SK-N-DZ (cell line): ENCODE results near the gene SH2D5. TPM values are rescaled to one million over a fixed set of nuclear protein-coding genes. Genes with fewer than 3 reads are reported as not detected.

ENCODE experiments used
- DNase-seq: peaks from one replicate; pipeline ENCODE4 v3.0.0-alpha.2; 2015; ENCODE audit warnings: low spot score
- polyA plus RNA-seq, 2 experiments: library from polyadenylated mRNA; depleted of rRNA; stranded (reverse); fragments of >200 nt; gene quantifications; 2 replicates each; pipeline ENCODE4 v1.2.3, GENCODE V29; 2014

Gene SH2D5
- 13.2 and 13.9 TPM in 2 replicates for polyA plus RNA-seq (2014; cell fraction: cytosol; rRNA removed)
- 54.1 and 58.3 TPM in 2 replicates for polyA plus RNA-seq (2014; cell fraction: nucleus; rRNA removed)

DNA sequence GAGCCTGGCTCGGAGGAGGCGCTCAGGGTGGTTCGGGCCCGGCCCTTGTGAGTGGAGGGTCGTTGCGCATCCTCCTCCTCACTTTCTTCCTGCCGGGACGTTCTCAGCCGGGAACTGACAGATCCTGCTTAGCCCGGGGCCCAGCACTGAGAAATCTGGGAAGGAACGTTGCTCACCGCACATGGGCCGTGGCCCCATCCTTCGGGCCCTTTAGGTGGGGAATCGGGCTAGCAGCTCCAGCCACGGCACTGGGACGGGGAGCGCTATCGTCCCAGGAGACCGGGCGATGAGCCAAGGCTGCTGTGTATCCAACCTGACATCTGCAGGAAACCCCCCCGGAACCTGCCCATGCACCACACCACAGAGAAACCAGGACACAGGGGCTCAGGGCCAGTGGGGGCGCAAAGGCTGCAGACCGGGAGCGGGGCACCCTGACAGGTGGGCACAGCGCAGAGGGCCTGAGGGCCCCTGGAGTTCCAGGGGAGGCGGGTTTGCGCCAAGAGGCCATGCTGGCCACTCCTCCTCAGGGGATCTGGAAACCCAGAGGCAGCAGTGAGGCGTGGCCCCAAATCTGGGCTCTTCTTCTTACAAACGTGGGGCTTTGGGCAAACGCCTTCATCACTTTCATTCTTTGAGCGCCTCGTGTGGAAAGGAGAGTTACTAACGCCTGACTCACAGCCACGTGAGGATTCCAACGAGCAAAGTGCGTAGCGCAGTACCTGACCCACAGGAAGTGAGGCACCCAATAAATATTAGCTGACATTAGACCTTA, at the start of gene SH2D5:
Gene SH2D5 (minus strand): TSS at position 116 of the 772 bp plus-strand sequence. CDS start 4,659 bp downstream, outside the sequence.
- peak; percentile 72 for DNase-seq

DNA sequence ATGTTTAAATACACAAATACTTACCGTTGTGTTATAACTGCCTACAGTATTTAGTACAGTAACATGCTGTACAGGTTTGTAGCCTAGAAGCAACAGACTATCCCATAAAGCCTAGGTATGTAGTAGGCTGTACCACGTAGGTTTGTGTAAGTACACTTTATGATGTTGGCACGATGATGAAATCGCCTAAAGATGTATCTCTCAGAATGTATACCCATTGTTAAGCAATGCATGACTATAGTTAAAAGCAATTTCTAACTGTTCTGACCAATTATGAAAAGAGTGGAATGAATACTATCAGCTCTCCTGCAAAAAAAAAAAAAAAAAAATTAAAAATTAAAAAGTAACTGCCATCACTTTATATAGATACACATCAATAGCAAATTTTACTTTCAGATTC, 43.2 kb upstream of the SH2D5 start:
- no peak for DNase-seq

DNA sequence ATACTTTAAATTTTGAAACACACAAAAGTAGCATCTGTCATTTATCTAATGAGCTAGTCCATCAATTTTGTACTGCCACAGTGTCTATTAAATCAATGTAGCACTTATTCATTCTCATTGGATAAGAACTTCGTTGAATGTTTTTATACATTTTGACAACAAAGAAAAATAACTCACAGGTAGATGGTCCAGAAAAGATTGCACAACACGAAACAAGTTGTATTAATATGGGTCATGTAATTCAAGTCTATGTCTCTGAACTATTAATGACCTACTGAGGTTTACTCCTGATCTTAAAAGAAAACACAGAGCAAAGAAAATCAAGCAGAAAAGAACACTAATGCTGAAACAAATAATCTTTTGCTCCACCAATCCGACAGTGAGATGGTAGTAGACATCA, 39.3 kb upstream of the SH2D5 start:
- no peak for DNase-seq

DNA sequence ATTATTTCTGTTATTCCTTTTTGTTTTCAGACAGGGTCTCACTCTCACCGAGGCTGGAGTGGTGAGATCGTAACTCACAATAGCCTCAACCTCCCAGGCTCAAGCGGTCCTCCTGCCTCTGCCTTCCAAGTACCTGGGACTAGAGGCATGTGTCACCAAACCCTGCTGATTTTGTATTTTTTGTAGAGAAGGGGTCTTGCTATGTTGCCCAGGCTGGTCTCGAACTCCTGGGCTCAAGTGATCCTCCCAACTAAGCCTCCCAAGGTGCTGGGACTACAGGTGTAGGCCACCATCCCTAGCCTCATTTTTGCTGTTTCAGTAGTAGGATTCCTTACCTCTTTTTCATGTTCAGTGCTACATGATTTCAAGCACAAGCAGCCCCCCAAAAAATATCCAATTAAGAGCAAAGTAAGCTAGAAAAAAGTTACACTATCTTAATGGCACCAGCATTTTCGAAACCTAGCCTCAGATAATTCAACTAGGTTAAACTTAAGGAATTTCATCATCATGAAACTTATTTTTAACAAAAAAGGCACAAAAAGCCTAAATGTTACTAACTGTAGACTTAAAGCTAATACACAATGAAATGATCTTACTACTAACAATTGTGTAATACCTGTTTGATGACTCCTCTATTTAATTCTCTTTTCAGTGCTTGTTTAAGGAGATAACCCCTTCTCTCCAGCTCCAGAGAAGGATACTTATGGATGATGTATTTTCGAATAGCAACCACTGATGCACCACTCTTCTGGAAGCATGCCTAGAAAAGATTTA, 38.0 kb upstream of the SH2D5 start:
- DNase-seq, result no peak

DNA sequence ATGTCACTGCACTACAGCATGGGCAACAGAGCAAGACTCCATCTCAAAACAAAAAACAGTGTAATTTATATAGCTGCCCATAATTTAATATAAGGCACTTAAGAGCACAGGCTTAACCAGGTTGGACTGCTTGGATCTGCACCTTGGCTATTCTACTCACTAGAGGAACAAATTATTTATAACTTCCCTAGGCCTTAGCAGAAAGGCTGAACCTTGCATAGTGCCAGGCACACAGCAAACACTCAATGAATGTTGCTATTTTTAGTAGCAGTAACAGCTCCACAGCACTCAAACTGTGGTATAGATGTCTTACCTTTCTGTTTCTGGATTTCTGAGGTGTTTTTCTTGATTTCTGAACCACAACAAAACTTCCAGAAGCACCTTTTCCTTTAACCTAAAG, 34.8 kb upstream of the SH2D5 start:
- no peak for DNase-seq

DNA sequence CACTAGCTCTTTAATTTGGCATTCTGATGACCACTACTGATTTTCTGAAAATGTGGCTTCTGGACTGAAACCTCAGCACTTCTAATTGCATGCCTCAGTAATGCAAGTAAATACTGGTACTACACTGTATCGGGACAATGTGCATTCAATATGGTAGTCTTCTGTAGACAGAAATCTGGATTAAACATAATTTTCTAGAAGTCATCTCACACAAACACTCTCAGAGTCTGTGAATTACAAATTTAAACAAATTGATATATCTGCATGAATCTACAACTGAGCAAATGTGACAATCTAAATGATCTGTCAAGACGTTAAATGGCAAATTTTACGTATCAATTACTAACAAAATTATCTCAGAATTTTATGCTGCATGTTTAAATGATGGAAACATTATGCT, 30.9 kb upstream of the SH2D5 start:
- no peak for DNase-seq

DNA sequence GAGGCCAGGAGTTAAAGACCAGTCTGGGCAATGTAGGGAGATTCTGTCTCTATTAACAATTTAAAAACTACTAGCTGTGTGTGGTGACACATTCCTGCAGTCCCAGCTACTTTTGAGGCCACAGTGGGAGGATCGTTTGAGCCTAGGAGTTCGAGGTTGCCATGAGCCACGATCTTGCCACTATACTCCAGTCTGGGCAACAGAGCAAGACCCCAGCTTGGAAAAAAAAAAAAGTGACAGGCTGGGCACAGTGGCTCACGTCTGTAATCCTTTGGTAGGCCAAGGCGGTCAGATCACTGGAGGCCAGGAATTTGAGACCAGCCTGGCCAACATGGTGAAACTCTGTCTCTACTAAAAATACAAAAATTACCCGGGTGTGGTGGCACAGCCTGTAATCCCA, 27.8 kb upstream of the SH2D5 start:
- no peak for DNase-seq

DNA sequence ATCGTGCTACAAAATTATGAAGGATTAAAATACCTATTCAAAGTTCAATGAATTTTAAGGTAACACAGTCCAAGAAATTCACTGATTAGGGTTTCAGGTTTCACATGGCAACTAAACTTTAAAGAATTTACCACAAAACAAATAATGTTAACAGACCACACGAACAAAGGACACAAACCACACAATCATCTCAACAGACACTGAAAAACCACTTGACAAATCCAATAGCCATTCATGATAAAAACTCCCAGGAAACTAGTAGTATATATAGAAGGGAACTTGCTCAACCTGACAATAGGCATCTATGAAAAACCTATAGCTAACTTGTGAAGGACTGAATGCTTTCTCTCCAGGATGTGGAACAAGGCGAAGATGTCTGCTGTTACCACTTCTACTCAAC, 21.1 kb upstream of the SH2D5 start:
- no peak for DNase-seq

DNA sequence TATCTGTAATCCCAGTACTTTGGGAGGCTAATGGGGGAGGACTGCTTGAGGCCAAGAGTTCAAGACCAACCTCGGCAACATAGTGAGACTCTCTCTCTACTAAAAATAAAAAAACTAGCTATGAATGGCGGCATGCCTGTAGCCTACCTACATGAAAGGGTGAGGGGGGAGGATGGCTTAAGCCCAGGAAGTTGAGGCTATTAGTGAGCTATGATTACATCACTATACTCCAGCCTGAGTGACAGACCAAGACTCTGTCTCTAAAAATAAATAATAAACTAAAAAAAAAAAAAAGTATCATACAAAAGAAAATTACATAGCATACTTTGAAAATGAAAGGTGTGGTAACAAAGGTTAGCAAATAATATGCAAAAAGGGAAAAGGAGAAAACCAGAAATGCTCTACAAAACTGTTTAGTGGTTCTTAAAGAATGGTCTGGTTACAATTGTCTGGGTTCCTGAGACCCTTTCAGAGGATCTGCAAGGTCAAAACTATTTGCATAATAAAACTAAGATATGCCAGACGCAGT, 19.0 kb upstream of the SH2D5 start:
- DNase-seq, result no peak

DNA sequence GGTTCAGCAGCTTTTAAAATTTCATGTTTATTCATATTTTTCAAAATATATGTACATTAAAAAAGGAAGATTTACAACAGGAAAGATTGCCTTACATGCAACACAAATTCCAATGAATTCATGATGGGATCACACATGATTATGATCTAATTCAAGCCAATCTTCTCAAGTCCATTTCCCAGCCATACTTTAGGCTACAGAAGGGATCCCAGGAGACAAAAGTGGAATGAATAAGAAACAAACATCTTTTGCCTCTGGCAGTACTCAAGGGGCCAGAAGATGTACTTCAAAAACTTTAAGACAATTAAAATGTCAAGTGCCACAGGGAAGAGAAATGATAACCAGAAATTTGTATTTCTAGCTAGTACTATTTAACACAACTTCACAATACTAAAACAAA, 10.2 kb upstream of the SH2D5 start:
- no peak for DNase-seq

DNA sequence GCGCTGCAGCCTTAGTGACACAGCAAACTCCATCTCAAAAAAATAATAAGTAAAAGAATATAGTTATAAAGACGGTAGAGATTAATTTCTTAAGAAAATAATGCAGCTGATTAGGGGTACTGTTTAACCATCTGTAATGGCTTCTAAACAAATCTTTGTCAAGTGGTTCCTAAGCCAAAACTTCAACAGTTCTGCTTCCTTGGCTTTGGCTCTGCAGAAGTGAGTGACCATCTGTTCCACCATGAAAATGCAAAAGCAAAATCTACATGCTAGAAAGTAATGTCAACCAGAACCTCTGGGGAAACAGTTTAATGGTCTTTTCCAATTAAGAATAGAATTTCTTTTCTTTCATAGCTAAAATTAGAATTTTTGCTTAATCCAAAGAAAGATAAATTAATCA, 8.3 kb upstream of the SH2D5 start:
- no peak for DNase-seq

DNA sequence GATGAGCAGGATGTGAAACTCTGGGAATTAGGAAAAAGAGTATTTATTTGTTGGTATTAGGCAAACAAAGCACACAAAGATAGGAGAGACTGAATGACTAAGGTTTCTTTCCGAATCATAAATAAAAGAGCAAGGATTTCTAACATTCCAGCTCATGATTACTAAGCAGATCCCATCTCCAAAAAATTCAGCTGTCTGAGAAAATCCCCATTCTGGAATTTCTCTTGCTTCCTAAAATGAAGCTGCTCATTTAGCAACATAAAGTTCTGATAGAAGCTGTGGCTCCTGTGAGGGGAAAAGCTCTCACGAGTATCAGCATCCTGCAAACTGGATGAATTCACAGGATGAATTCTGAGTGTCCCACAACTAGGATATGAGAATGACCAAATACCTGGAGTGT, 6.7 kb upstream of the SH2D5 start:
- DNase-seq, result no peak

DNA sequence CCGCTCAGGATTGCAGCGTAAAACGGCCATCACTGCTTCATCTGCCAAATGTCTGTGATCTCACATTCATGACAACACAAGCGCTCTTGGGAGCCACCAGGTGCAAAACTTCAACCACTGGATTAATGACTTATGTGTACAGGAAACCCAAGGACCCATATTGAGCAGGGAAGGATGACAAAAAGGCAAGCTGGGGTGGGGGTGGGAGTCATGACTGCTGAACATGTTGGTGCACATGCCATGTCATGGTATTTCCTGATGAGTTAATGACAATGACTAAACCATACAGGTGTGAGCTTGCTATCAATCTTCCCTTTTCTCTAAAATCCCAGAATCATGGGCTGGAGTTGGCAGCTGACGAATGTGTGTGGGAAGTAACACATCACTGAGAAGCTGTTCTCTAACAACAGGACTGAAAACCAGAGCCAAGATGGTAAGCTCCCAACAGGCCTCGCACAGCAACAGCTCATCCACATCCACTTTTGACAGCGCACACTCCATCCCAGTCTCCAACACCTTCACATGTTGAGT, 3.1 kb upstream of the SH2D5 start:
- DNase-seq, result no peak

DNA sequence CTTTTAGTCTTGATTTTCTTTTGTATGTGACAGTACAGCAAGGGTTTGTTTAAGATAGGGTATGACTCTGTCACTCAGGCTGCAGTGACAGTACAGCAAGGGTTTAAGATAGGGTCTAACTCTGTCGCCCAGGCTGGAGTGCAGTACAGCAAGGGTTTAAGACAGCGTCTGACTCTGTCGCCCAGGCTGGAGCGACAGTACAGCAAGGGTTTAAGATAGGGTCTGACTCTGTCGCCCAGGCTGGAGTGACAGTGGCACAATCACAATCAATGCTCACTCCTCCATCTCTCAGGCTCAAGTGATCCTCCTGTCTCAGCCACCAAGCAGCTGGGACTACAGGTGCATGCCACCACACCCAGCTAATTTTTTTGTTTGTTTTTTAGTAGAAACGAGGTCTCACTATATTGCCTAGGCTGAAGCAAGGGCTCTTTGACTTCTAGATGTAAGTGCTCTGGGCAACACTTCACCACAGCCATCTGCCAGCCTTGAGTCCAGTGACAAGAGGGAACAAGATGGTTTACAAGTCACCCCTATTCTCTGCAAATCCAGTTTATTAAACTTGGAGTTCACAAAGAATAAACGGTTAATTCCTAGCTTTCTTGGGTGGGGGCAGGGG, 965 bp upstream of the SH2D5 start:
- no peak for DNase-seq

DNA sequence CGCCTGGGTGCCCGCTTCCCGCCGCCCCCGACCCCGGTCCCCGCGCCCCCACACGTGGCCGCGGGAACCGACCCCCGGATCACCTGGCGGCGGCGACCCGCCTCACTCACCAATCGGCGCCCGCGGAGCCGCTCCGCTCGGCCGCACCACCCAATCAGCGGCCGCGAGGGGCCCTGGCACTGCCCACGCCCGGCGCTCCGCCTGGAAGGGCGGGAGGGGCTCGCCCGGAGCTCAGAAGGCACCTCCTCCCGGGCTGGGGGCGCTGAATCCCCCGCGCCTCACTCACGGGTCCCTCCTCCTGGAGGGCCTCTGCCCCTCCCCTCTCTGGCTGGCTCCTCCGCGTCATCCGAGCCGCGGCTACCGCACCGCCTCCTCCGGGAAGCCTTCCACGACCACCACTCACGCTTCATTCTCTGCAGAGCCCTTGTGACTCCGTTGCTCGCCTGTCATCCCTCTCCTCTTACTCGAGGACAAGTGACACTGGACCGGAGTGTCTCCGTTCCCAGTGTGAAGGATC, 374 bp downstream of the SH2D5 start:
- DNase-seq, result peak; percentile 80

DNA sequence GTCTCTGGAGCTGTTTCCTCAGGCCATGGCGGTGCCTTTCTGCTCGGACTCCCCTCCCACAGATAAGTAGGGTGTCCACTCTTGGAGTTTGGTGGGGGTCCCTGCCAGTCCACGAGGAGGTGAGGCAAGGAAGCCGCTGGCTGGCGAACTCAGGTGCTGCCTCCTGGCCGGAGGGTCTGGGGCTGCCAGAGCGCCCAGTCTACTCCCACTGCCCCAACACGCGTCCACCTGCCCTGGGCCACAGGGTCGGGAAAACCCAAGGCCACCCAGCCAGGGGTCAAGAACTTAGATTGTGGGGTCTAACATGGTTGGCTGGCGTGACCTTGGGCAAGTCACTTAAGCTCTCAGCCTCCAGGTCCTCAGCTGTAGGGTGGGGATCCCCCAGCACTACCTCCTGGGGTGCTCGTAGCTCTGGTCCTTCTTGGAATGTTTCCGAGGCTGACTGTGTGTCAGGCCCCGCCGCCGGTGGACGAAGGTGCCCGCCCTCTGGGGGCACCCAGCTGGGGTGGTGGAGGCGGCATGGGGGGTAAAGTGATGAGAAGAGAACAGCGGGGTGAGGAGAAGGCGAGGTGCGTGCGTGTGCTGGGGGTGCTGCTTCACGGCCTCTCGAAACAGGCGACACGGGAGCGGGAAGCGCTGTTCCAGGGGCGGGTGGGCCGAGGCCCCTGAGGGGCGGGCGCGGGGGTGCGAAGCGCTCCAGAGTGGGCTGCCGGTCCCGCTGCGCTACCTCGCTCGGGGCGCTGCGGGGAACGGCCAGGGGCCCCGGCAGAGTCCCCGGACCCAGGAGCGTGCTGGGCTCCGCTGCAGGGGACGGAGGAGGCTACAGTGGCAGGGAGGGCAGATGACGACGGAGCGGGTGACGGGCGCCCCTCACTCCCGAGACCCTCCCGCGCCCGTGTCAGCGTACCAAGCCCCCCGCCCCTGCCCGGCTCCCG, 1.2 kb downstream of the SH2D5 start:
- DNase-seq, result no peak

DNA sequence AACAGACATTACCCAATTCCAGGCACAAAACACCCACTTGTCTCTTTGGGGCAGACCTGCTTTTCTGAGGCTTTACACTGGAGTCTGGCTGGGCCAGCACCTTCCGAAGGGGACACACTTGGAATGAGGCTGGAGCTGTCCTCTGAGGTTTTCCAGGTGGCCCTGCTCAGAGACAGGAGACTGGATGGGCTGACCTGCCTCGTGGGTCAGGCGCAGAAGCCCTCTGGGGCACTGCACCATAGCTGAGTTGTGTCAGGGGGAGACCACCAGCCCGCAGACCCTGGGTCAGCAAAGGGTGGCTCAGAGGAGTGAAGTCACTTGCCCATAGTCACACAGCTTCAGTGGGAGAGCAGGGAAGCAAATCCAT, 1.8 kb downstream of the SH2D5 start:
- DNase-seq, result peak; percentile 29

DNA sequence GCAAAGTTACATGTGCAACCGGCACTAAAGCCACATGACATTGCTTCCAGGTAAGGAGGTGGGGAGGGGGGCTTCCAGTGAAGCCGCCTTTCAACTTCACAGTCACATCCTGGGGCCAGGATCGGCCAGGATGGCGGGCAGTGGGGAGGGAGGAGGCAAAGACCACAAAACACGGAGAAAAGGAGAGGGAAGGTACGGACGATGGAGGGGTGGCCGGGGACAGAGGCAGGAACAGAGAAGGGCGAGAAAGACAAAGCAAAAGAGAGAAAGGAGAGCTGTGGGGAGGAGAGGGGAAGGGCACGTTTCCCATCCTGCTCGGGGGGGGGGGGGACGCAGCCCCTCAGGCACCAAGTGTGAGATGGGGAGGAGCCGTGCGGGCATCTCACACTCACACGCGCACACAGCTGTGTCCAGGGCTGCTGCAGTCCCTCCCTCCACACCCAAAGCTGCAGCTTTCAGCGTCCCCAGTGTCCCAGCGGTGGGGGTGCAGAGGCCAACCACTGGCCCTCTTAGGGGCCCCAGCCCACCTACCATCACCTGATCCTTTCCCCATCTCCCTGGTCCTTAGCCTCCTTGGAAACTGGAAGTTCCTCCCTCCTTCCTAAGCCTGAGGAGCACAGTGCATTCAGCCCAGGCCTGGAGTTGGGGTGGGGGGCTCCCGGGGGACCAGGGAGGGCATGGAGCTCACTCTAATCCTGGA, 2.4 kb downstream of the SH2D5 start:
- no peak for DNase-seq

DNA sequence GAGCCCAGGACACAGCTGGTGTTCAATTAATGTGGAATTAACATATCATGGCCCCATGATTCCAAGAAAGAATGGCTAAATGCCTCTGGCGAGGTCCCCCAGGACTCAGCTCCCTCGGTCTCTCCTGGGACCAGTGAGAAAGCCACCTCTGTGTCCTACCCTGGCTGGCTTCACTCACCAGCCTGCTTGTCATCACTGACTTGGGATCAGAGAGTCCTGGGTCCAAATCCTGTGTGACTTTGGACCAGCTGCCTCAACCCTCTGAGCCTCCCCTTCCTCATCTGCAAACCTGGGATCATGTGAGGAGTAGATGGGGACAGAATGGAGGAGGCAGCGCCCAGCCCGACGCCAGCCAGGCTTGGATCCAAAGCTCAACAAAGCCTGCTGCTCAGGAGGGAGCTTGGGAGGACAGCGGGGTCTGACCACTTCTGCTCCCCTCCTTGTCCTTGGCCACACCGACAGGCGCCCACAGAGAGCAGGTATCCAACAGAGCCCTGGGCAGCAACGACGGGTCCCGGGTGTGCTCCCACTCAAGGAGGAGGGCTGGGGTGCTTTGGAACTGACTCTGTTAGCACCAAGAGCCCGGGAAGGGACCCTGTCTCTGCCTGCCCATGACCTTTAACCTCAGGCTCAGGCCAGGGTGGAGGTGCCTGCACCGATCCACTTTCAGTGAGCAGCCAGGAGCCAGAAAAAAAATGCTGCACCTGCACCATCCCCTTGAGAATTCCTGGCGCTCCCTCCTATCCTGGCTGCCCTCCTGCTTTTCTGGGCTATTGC, 3.2 kb downstream of the SH2D5 start:
- DNase-seq, result no peak
